HG03159 (cell line): ENCODE data around the gene MDM1.

Experiments used
- ATAC-seq: cut with Tn5 transposase; IDR thresholded peaks from one replicate; pipeline ENCODE4 v1.9.1; 2021; ENCODE audit warnings: mild to moderate bottlenecking, moderate library complexity; ENCODE audit not compliant: unreplicated experiment

Gene MDM1

DNA sequence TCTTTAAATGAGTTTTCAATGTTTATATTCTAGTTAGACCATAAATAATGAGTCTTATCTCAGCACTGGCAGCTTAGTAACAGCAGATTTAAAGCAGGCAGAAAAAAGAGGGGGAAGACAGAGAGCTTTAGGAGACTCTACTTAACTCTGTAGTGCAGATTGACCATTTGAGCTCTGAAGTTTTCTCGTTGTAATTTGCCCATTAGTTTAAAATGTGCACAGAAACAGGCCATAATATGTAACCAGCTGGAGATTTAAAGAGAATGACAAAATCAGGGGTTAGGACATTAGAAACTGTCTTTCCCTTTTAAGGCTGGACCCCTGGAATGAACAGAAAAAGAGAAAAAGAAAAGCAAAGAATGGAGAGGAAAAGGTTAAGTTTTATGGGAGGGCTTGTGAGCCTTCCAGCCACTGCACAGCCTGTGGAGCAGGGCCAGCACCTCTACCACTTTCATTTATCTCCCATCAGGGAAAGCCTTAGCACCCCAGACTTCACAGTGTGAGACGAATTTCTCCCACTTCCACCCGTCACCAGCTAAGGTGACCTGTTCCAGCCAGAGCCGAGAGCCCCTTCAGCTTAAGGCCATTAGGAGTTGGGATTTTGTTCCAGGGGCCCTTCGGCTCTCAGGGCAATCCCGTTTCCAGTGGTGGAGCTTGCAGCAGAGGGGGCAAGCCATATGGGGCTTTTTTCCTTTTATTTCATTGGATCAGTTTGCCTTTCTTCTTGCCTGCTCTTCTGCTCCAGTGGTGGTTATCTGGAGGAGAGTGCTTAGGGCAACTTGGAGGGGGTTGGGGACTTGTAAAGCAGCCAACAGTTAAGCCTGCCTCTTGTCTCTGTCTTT lies 86.8 kb downstream of the MDM1 start:
- no peak for ATAC-seq
